Osteoblast (primary cell): Measurements from ENCODE around the gene ACSM2B. TPM values are rescaled to one million over a fixed set of nuclear protein-coding genes. Genes with fewer than 3 reads are reported as not detected.
"Not testable (repeated sequence)": the region's sequence is repeated elsewhere in the genome, so short reads cannot be mapped to it uniquely, and the experiment has no call there.

Source experiments
- DNase-seq: peaks from one replicate; pipeline ENCODE4 v3.0.0; 2011; ENCODE audit warnings: low spot score, mixed read lengths; ENCODE audit not compliant: insufficient read length; ENCODE audit errors: missing footprints
- H2AFZ ChIP-seq: 2 replicates; pipeline ENCODE4 v1.6.0; 2011; ENCODE audit warnings: mild to moderate bottlenecking, low read length
- H3K27ac ChIP-seq: 2 replicates; pipeline ENCODE4 v1.5.1; 2011; ENCODE audit warnings: mild to moderate bottlenecking, low read depth, low read length, moderate library complexity
- H3K27me3 ChIP-seq: 2 replicates; pipeline ENCODE4 v1.6.0; 2012; ENCODE audit warnings: mild to moderate bottlenecking, control low read depth, inconsistent platforms, low read length, moderate library complexity; ENCODE audit not compliant: insufficient read depth
- H3K36me3 ChIP-seq: 2 replicates; pipeline ENCODE4 v1.5.1; 2011; ENCODE audit warnings: mild to moderate bottlenecking, low read length, control low read depth, moderate library complexity; ENCODE audit not compliant: insufficient read depth
- H3K4me1 ChIP-seq: 2 replicates; pipeline ENCODE4 v1.5.1; 2011; ENCODE audit warnings: mild to moderate bottlenecking, low read length, control low read depth, moderate library complexity; ENCODE audit not compliant: insufficient read depth
- H3K4me2 ChIP-seq: 2 replicates; pipeline ENCODE4 v1.6.0; 2011; ENCODE audit warnings: mild to moderate bottlenecking, low read length; ENCODE audit not compliant: insufficient read depth
- H3K4me3 ChIP-seq: fragments of 200-600 bp; sonication (generic); 3 replicates; pipeline ENCODE4 v1.5.1; 2012; ENCODE audit warnings: mild to moderate bottlenecking, low read length, inconsistent platforms; ENCODE audit not compliant: insufficient read depth
- H3K79me2 ChIP-seq: 2 replicates; pipeline ENCODE4 v1.6.0; 2012; ENCODE audit warnings: mild to moderate bottlenecking, low read length, control low read depth, inconsistent platforms; ENCODE audit not compliant: insufficient read depth
- H3K9me3 ChIP-seq: 2 replicates; pipeline ENCODE4 v1.5.1; 2011; ENCODE audit warnings: low read depth, low read length, control low read depth
- H4K20me1 ChIP-seq: 2 replicates; pipeline ENCODE4 v1.6.0; 2012; ENCODE audit warnings: mild to moderate bottlenecking, low read length, control low read depth; ENCODE audit not compliant: insufficient read depth
- CTCF ChIP-seq: IDR thresholded peaks from 2 replicates; pipeline ENCODE4 v1.5.1; 2011; ENCODE audit warnings: mild to moderate bottlenecking, low read depth, low read length, moderate library complexity; ENCODE audit errors: extremely low read depth
- total RNA-seq: library from RNA; depleted of rRNA; stranded (reverse); fragments of >200 nt; gene quantifications from 2 replicates; pipeline ENCODE4 v1.2.3, GENCODE V29; 2012

Gene ACSM2B
- total RNA-seq, 1 donor = not detected

DNA sequence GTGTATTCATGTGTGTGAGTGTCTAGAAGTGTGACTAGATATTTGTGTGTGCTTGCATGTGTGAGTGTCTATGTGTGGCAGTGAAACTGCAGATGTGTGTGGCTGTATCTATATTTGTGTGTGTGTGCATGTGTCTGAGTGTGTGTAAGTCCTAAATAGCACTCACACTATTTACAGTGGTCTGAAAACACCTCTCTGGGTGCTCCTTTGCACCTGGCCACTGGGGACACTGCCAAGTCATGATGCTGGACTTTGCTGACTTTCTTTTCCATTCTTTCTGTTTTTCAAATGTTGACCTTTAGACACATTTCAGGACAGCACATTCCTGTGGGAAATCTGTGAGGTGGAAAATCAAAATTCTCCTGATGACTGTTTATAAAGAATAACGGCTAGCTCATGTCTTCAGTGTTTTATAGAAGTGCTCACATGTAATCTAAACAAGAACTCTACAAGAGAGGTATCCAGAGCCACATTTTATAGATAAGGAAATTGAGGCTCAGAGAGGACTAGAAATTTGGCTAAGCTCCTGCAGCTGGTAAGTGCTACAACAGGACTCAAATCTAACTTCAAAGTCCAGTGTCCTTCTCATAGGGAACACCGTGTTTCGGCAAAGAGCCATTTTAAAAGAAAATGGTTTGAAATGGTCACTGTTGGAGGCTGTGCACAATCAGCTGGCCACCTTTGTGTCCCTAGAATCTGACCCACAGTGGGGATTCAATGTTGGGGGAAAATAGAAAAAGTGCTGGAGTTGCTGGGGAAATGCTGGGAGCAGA is 4.5 kb upstream of the ACSM2B start:
- H2AFZ ChIP-seq, H3K4me1 ChIP-seq, H4K20me1 ChIP-seq, H3K27ac ChIP-seq, H3K27me3 ChIP-seq, H3K79me2 ChIP-seq, DNase-seq, H3K36me3 ChIP-seq, H3K4me2 ChIP-seq, H3K4me3 ChIP-seq, H3K9me3 ChIP-seq: not testable (repeated sequence)

- not testable (repeated sequence) for H3K27me3 ChIP-seq, H4K20me1 ChIP-seq, H3K27ac ChIP-seq, H2AFZ ChIP-seq, H3K4me2 ChIP-seq, DNase-seq, H3K79me2 ChIP-seq, H3K4me3 ChIP-seq, H3K4me1 ChIP-seq, H3K9me3 ChIP-seq, H3K36me3 ChIP-seq
These were observed 1.9 kb upstream of the ACSM2B start for GRCh38 chr16:20578091-20578490.

- H3K4me3 ChIP-seq, H3K27ac ChIP-seq, H3K4me2 ChIP-seq, H3K36me3 ChIP-seq, H2AFZ ChIP-seq, H3K27me3 ChIP-seq, H3K4me1 ChIP-seq, H4K20me1 ChIP-seq, DNase-seq, H3K79me2 ChIP-seq, H3K9me3 ChIP-seq: not testable (repeated sequence)
These were observed 7.0 kb downstream of the ACSM2B start for GRCh38 chr16:20569117-20569651.

DNA sequence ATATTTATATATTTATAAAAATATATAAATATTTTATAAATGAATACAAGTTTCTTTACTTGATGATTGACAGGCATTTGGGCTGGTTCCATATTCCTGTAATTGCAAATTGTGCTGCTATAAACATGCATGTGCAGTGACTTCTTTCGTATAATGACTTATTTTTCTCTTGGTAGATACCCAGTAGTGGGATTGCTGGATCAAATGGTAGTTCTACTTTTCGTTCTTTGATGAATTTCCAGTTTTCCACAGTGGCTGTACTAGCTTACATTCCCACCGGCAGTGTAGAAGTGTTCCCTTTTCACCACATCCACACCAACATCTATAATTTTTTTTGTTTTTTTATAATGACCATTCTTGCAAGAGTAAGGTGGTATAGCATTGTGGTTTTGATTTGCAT is 7.8 kb downstream of the ACSM2B start:
- Histone ChIP-seq H3K79me2 (no peaks in the 10 kb centered on the region), H2AFZ (no peak overlapping the region), H3K4me3 (no peak overlapping the region), H3K36me3 (no peaks in the 10 kb centered on the region), H3K4me1 (no peaks in the 10 kb centered on the region), H3K27ac (no peak overlapping the region), H3K9me3 (no peaks in the 10 kb centered on the region), H4K20me1 (no peaks in the 10 kb centered on the region), H3K27me3 (no peaks in the 10 kb centered on the region), H3K4me2 (no peak overlapping the region)
- TF ChIP-seq CTCF = no peak
- DNase-seq = no peak

GRCh38 chr16:20566864-20567263 is 9.3 kb downstream of the ACSM2B start:
- no peak overlapping the region for H3K4me3 ChIP-seq
- no peaks in the 10 kb centered on the region for H4K20me1 ChIP-seq
- H3K27me3 ChIP-seq = no peaks in the 10 kb centered on the region
- no peaks in the 10 kb centered on the region for H3K36me3 ChIP-seq
- no peak overlapping the region for H3K27ac ChIP-seq
- H3K9me3 ChIP-seq = no peaks in the 10 kb centered on the region
- no peaks in the 10 kb centered on the region for H3K4me1 ChIP-seq
- DNase-seq = no peak
- H3K79me2 ChIP-seq = no peaks in the 10 kb centered on the region
- no peak overlapping the region for H3K4me2 ChIP-seq
- TF ChIP-seq CTCF = no peak
- H2AFZ ChIP-seq = no peak overlapping the region

- not testable (repeated sequence) for H3K9me3 ChIP-seq, H2AFZ ChIP-seq, H4K20me1 ChIP-seq, H3K4me2 ChIP-seq, H3K4me3 ChIP-seq, H3K36me3 ChIP-seq, DNase-seq, H3K27me3 ChIP-seq, H3K4me1 ChIP-seq, H3K27ac ChIP-seq, H3K79me2 ChIP-seq
These were observed 10.8 kb downstream of the ACSM2B start for GRCh38 chr16:20565334-20565733.

GRCh38 chr16:20564218-20564617 is 11.9 kb downstream of the ACSM2B start:
- H4K20me1 ChIP-seq, H3K9me3 ChIP-seq, DNase-seq, H3K4me1 ChIP-seq, H3K27me3 ChIP-seq, H3K4me3 ChIP-seq, H3K27ac ChIP-seq, H3K36me3 ChIP-seq, H3K4me2 ChIP-seq, H3K79me2 ChIP-seq, H2AFZ ChIP-seq: not testable (repeated sequence)
